Measurements from ENCODE around the gene ECSIT.
"Not testable (repeated sequence)": the region's sequence is repeated elsewhere in the genome, so short reads cannot be mapped to it uniquely, and the experiment has no call there.

The ECSIT gene

DNA sequence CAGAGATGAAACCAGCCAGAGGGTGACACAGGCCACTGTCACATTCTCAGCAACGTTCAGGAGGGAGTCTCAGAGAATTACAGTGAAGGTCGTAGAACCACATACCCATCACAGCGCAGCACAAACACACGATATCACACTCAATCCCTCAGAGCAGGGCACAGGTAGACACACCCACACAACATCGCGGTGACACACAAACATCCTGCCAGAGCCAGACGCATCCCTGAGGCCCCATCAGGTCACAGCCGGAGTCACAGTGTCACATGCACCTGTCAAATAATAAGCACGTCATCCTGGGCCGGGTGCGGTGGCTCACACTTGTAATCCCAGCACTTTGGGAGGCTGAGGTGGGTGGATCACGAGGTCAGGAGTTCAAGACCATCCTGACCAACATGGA lies 65.5 kb downstream of the ECSIT start:
- TF ChIP-seq POLR2AphosphoS5 (IDR thresholded peaks at IDR 0.05; ENCODE audit: low read depth) (no peak), SPI1 (IDR thresholded peaks at IDR 0.05; ENCODE audit: borderline replicate concordance, low read depth) (no peak), GABPA (IDR thresholded peaks at IDR 0.05; ENCODE audit: low read depth) (no peak)
- TF ChIP-seq, protein P1, sequence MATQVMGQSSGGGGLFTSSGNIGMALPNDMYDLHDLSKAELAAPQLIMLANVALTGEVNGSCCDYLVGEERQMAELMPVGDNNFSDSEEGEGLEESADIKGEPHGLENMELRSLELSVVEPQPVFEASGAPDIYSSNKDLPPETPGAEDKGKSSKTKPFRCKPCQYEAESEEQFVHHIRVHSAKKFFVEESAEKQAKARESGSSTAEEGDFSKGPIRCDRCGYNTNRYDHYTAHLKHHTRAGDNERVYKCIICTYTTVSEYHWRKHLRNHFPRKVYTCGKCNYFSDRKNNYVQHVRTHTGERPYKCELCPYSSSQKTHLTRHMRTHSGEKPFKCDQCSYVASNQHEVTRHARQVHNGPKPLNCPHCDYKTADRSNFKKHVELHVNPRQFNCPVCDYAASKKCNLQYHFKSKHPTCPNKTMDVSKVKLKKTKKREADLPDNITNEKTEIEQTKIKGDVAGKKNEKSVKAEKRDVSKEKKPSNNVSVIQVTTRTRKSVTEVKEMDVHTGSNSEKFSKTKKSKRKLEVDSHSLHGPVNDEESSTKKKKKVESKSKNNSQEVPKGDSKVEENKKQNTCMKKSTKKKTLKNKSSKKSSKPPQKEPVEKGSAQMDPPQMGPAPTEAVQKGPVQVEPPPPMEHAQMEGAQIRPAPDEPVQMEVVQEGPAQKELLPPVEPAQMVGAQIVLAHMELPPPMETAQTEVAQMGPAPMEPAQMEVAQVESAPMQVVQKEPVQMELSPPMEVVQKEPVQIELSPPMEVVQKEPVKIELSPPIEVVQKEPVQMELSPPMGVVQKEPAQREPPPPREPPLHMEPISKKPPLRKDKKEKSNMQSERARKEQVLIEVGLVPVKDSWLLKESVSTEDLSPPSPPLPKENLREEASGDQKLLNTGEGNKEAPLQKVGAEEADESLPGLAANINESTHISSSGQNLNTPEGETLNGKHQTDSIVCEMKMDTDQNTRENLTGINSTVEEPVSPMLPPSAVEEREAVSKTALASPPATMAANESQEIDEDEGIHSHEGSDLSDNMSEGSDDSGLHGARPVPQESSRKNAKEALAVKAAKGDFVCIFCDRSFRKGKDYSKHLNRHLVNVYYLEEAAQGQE (IDR thresholded peaks at IDR 0.05; ENCODE audit: insufficient replicate concordance, low read depth), result no peak
- TF ChIP-seq, protein P2, sequence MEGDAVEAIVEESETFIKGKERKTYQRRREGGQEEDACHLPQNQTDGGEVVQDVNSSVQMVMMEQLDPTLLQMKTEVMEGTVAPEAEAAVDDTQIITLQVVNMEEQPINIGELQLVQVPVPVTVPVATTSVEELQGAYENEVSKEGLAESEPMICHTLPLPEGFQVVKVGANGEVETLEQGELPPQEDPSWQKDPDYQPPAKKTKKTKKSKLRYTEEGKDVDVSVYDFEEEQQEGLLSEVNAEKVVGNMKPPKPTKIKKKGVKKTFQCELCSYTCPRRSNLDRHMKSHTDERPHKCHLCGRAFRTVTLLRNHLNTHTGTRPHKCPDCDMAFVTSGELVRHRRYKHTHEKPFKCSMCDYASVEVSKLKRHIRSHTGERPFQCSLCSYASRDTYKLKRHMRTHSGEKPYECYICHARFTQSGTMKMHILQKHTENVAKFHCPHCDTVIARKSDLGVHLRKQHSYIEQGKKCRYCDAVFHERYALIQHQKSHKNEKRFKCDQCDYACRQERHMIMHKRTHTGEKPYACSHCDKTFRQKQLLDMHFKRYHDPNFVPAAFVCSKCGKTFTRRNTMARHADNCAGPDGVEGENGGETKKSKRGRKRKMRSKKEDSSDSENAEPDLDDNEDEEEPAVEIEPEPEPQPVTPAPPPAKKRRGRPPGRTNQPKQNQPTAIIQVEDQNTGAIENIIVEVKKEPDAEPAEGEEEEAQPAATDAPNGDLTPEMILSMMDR (IDR thresholded peaks at IDR 0.05; ENCODE audit: insufficient read depth, low read length), result no peak
- no peak for DNase-seq (ENCODE audit: low read depth in 1 of 2, low spot score in 1 of 2)
- no peak overlapping the region for H3K27ac ChIP-seq (replicated peaks)
- no peaks in the 10 kb centered on the region for H3K27me3 ChIP-seq (ENCODE audit: insufficient read depth, poor library complexity, severe bottlenecking)
- no peak overlapping the region for H3K4me3 ChIP-seq (replicated peaks; ENCODE audit: insufficient read depth, low read length)

- no peak overlapping the region for H3K4me3 ChIP-seq (replicated peaks; ENCODE audit: insufficient read depth, low read length)
These were observed 67.5 kb downstream of the ECSIT start for GRCh38 chr19:11461453-11461852.

GRCh38 chr19:11460207-11460606 lies 68.7 kb downstream of the ECSIT start:
- no peak overlapping the region for H3K4me3 ChIP-seq (replicated peaks; ENCODE audit: insufficient read depth, low read length)
- DNase-seq (ENCODE audit: low read depth in 1 of 2, low spot score in 1 of 2), result no peak
- no peaks in the 10 kb centered on the region for H3K27me3 ChIP-seq (ENCODE audit: insufficient read depth, poor library complexity, severe bottlenecking)
- TF ChIP-seq, protein P1 (IDR thresholded peaks at IDR 0.05; ENCODE audit: insufficient replicate concordance, low read depth), result no peak
- TF ChIP-seq, protein P2 (IDR thresholded peaks at IDR 0.05; ENCODE audit: insufficient read depth, low read length), result no peak
- TF ChIP-seq SPI1 (IDR thresholded peaks at IDR 0.05; ENCODE audit: borderline replicate concordance, low read depth) (no peak), POLR2AphosphoS5 (IDR thresholded peaks at IDR 0.05; ENCODE audit: low read depth) (no peak), GABPA (IDR thresholded peaks at IDR 0.05; ENCODE audit: low read depth) (no peak)
- no peak overlapping the region for H3K27ac ChIP-seq (replicated peaks)

More at GRCh38 chr19:11461453-11461852, 67.5 kb downstream of the ECSIT start:
- no peak for DNase-seq (ENCODE audit: low read depth in 1 of 2, low spot score in 1 of 2)
- no peaks in the 10 kb centered on the region for H3K27me3 ChIP-seq (ENCODE audit: insufficient read depth, poor library complexity, severe bottlenecking)
- no peak overlapping the region for H3K27ac ChIP-seq (replicated peaks)
- TF ChIP-seq, protein P2 (IDR thresholded peaks at IDR 0.05; ENCODE audit: insufficient read depth, low read length), result no peak
- TF ChIP-seq SPI1 (IDR thresholded peaks at IDR 0.05; ENCODE audit: borderline replicate concordance, low read depth) (no peak), GABPA (IDR thresholded peaks at IDR 0.05; ENCODE audit: low read depth) (no peak)

DNA sequence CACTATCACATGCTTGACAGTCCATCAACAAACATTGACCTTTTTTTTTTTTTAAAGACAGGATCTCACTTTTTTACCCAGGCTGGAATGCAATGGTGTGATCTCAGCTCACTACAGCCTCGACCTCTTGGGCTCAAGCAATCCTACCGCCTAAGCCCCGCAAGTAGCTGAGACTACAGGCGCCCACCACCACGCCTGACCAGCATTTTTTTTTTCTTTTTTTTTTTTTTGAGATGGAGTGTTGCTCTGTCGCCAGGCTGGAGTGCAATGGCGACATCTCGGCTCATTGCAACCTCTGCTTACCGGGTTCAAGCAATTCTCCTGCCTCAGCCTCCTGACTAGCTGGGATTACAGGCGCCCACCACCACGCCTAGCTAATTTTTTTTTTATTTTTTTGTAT lies 70.0 kb downstream of the ECSIT start:
- not testable (repeated sequence) for H3K4me3 ChIP-seq (replicated peaks; ENCODE audit: insufficient read depth, low read length); H3K27ac ChIP-seq (replicated peaks); DNase-seq (ENCODE audit: low read depth in 1 of 2, low spot score in 1 of 2); H3K27me3 ChIP-seq (ENCODE audit: insufficient read depth, poor library complexity, severe bottlenecking)
